ENCODE results near the gene CEP55.
"Not testable (repeated sequence)": the region's sequence is repeated elsewhere in the genome, so short reads cannot be mapped to it uniquely, and the experiment has no call there.

Gene CEP55

GRCh38 chr10:93496322-93497041 is at the start of gene CEP55:
Gene CEP55, plus strand, starts transcription at chr10:93496612. Its CDS starts 3,440 bp downstream, at chr10:93500052.
- peak; percentile 90 to 93 (median 91) for DNase-seq (ENCODE audit: low read depth in 3 of 3)

- no peak for DNase-seq (ENCODE audit: low read depth in 3 of 3)
Observed at GRCh38 chr10:93447019-93447418, 49.4 kb upstream of the CEP55 start.

DNA sequence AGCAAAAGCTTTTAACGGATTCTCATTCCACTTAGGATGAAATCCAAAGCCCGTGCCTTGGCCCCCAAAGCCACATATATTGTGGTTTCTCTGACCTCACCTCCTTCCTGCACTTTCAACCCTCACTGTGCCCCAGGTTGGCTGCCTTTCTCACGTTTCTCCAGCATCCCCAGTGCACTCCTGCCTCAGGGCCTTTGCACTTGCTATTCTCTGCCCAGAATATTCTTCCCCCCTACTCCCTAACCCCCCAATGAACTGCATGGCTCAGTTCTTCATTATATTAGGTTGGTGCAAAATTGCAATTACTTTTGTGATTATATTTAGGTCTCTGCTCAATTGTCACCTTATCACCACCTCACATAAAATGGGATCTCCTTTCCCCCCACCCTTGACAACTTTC is 48.4 kb upstream of the CEP55 start:
- DNase-seq (ENCODE audit: low read depth in 3 of 3), result no peak

DNA sequence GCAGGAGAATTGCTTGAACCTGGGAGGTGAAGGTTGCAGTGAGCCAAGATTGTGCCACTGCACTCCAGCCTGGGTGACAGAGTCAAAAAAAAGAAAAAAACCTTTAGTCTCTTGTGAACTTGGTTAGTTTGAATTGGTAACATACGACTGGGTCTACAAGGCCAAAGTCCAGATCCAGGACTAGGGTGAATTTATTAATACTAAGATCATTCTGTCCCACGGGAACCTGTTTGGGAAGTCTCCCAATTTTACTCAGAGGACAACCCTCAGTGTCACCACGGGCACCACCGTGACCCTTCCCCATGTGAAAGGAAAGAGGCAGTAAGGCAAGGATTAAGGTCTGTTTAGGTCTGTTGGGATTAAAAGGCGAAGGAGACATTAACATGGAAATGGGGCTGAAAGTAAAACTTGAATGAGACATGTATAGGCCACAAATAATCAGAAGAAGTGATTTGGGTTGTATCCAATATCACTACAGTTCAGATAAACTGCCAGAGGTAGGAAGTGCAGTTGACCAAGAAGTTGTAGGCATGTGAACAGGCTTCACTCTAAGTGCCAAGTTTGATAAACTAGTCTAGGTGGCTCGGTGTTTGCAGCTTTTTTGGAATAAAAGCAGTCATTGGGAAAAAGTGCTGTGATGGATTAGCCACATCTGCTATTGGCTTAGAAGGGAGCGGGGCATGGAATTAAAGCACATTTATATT is 45.0 kb upstream of the CEP55 start:
- no peak for DNase-seq (ENCODE audit: low read depth in 3 of 3)

- DNase-seq (ENCODE audit: low read depth in 3 of 3), result no peak
Observed at GRCh38 chr10:93452143-93452542, 44.3 kb upstream of the CEP55 start.

- DNase-seq (ENCODE audit: low read depth in 3 of 3), result no peak
Observed at GRCh38 chr10:93454146-93454545, 42.3 kb upstream of the CEP55 start.

DNA sequence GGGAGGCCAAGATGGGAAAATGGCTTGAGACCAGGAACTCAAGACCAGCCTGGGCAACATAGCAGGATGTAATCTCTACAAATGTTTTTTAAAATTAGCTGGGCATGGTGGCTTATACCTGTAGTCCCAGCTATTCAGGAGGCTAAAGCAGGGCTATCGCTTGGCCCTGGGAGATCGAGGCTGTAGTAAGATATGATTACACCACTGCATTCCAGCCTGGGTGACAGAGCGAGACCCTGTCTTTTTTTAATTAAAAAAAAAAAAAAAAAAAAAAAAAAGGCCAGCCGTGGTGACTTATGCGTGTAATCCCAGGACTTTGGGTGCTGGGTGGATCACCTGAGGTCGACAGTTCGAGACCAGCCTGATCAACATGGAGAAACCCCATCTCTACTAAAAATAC is 41.7 kb upstream of the CEP55 start:
- DNase-seq (ENCODE audit: low read depth in 3 of 3), result no peak

DNA sequence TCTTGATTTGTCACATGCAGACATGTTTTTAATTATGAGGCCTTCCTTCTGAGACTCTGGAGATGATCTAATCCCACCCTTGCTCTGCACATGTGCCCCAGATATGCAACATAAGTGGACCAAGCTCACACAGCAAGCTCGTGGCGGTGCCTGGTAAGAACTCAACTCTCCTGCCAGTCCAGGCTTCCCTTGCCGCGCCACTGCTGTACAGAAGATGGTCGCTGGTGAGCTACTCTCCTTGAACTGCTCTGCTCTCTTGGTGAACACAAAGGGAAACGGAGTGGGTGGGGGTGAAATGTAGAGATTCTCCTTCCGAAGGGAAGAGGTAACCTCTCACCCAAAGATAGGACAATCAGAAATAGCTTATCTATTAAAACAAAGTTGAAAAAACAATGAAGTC is 39.9 kb upstream of the CEP55 start:
- no peak for DNase-seq (ENCODE audit: low read depth in 3 of 3)

GRCh38 chr10:93457511-93457910 is 38.9 kb upstream of the CEP55 start:
- DNase-seq (ENCODE audit: low read depth in 3 of 3), result no peak

GRCh38 chr10:93458821-93459257 is 37.6 kb upstream of the CEP55 start:
- DNase-seq (ENCODE audit: low read depth in 3 of 3), result no peak

DNA sequence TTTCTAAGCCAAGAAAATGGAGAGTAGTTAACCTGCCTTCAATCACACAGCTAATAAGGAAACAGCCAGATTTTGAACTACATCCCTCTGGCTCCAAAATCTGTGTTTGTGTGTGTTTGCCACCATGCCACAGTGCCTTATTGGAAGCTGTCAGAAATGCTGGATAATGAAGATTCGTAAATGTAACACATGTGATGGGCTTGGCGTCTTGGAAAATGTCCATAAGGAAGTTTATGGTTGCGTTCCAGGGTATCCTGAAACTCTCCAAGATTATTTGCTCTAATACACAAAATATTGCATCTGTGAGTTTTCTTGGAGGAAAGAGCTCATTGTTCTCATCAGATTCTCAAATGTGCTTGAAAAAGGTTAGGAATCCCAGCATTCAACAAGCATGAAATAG is 36.9 kb upstream of the CEP55 start:
- DNase-seq (ENCODE audit: low read depth in 3 of 3), result no peak

- no peak for DNase-seq (ENCODE audit: low read depth in 3 of 3)
Observed at GRCh38 chr10:93461109-93461806, 35.2 kb upstream of the CEP55 start.

DNA sequence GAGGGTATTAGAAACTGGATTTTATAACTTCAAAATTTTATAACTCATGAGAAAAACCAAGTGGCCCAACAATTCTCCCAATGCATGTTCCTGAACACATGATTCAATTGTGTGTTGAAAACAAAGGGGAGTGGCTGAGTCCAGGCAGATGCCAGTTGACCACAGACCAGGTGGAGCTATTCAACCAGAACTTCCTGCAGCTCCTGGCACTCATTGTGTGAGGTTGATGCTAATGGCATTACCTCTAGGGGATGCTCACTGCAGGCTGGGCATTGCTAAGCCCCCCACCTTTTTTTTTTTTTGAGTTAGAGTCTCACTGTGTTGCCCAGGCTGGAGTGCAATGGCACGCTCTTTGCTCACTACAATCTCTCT is 34.6 kb upstream of the CEP55 start:
- no peak for DNase-seq (ENCODE audit: low read depth in 3 of 3)

- DNase-seq (ENCODE audit: low read depth in 3 of 3), result no peak
Observed at GRCh38 chr10:93462371-93462770, 34.0 kb upstream of the CEP55 start.

GRCh38 chr10:93462881-93463280 is 33.5 kb upstream of the CEP55 start:
- no peak for DNase-seq (ENCODE audit: low read depth in 3 of 3)

DNA sequence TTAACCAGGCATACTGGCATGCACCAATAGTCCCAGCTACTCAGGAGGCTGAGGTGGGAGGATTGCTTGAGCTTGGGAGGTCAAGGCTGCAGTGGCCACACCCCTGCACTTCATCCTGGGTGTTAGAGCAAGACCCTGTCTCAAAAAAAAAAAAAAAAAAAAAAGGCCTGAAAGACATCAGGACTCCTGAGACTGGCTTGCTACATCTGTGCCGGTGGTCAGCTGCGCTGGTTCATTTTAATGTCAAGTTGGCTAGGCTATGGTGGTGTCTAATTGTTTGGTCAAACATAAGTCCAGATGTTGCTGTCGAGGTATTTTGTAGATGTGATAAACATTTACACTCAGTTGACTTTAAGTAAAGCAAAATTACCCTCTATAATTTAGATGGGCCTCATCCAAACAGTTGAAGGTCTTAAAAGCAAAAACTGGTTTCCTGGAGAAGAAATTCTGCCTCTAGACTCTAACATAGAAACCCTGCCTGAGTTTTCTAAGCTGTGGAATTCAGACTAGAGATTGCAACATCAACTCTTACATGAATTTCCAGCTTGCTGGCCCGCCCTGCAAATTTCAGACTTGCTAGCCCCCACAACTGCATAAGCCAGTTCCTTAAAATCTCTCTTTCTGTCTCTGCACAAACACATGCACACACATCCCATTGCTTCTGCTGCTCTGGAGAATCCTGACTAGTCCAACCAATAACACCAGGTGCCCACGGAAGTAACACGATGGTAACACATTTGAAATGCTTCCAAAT is 32.5 kb upstream of the CEP55 start:
- no peak for DNase-seq (ENCODE audit: low read depth in 3 of 3)

- DNase-seq (ENCODE audit: low read depth in 3 of 3), result no peak
Observed at GRCh38 chr10:93464776-93465388, 31.5 kb upstream of the CEP55 start.

DNA sequence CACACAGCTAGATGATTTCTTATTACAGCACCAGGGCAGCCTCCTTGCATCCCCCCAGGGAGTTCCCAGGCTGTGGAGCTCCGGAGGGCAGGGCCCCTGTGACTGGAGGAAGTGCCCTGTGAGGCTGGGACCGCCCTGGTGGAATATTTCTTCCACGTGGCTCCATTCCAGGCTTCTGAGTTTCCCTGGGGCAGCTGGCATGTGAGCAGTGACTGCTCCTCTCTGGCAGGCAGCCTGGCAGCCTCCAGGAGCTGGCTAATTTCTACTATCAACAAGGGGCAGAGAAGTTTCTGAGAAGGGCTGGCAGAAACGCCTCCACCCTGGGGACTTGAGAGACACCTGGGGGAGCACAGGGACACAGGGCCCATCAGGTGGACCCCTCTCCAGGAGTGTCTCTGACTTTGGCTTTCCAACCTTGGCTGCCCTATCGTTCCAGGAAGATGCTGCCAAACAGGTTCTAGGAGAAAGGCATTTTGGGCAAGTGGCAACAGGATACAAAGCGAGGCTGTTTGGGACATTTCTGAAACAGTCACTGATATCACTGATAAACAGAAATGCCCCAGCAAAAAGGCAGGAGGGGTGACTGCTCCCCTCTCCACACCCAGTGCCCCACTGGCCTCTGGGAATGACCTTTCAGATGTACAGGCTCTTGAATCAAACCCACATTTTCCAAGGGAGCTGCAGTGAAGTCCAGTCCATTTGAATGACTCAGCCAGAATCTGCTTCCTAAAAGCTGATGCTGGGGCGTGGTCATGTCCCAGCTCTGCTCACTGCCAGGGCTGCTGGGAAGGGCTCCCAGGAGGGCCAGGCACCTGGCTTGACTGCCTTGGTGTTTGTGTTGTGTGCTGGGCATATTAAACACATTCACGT is 30.4 kb upstream of the CEP55 start:
- DNase-seq (ENCODE audit: low read depth in 3 of 3), result no peak

GRCh38 chr10:93467635-93468034 is 28.8 kb upstream of the CEP55 start:
- not testable (repeated sequence) for DNase-seq (ENCODE audit: low read depth in 3 of 3)

DNA sequence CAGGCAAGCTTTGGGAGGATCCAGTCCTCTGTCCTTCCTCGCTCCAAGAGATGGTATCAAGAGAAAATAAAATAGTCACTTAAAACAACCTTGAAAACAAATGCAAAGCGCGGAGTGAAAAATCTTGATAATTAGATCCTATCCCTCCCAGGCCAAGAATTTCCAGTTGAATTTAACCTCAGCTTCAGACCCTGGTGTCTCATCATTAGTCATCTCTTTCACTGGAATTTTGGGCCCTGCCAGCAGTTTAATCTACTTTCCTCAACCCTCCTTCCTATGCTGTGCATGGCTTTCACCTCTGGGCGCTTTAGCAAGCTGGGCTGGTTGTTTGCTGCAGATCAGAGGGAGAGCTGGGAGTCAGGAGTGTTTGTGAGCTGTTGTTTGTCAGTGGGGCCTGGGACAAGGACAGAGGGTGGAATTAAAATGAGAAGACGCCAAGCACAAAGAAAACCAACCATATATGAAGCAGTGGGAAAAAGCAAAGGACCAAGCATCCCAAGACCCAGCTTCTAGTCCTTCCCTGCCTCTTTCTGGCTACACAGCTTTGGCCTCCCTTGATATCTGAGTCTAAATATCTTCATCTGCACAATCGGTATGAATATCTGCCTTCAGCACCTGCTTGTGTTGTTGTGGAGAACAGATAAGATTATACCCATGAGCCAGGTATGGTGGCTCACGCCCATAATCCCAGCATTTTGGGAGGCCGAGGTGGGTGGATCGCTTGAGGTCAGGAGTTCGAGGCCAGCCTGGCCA is 27.8 kb upstream of the CEP55 start:
- DNase-seq (ENCODE audit: low read depth in 3 of 3), result no peak
